NCI-H446 treated with DMSO at 0.1 percent for 48 hours (cell line): Measurements from ENCODE around the gene BOLA1.
"Not testable (repeated sequence)": the region's sequence is repeated elsewhere in the genome, so short reads cannot be mapped to it uniquely, and the experiment has no call there.

Experiments
- DNase-seq: peaks from one replicate; lab custom pipeline; 2025; lab: John Stamatoyannopoulos, UW

Gene BOLA1

GRCh38 chr1:149887196-149887455 lies 12.2 kb upstream of the BOLA1 start:
- not testable (repeated sequence) for DNase-seq

- DNase-seq: peak; percentile 99
Measured at GRCh38 chr1:149887456-149888246, 11.7 kb upstream of the BOLA1 start.

- DNase-seq: no peak
Measured at GRCh38 chr1:149888247-149888998, 10.9 kb upstream of the BOLA1 start.

DNA sequence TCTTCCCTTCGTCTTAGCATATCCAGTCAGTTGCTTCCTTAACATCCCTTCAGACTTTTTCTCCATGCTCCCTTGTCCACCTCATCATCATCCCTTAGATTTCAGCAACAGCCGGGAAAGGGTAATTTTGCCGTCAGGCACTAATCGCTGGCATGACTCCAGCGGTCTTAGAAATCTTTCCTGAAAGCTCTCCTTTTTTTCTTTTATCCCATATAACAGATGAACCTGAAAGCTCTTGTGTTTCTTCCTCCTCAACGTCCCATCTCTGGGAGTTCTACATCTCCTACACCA lies 10.4 kb upstream of the BOLA1 start:
- DNase-seq: peak; percentile 31

- no peak for DNase-seq
Measured at GRCh38 chr1:149896575-149896974, 2.8 kb upstream of the BOLA1 start.

- DNase-seq: no peak
Measured at GRCh38 chr1:149903836-149904491, 4.6 kb downstream of the BOLA1 start.

DNA sequence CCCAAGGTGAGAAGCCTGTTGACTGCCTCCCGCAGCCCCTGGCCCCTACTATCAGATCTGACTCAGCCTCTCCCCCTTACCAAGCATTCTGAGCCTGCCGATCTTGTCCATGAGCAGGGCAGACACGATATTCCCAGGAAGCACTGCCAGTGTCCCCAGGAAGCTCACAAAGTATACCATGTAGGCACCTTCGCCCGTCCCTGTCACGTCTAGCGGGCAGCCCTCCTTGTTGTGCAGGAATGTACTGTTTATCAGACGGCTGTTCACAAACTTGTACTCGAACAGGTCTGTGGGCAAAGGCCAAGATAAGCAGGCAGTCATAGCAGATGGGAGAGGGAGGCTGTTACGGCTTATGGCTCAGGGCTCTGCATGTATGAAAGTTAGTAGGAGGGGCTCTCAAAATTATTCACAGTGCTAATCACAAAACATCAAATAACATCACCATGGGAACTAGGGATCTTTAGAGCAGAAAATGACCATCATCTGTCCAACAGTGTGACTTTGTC lies 7.3 kb downstream of the BOLA1 start:
- DNase-seq: no peak

DNA sequence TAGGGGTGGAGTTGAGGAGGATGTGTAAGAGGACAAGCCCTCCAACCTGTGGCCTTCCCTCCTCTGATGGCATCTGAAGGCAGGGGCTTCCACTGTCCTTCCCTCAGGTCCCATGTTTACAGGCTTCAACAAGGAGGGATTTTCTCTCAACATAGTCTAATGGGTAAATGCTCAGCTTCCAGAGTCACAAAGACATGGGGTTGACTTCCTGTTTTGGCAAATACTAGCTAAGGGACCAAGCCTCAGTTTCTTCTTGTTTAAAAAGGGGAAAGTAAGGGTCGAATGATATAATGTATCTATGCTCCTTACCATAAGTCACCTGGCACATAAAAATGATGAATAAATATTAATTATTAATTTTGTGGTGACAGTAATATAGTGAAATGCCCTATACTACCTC lies 15.2 kb downstream of the BOLA1 start:
- DNase-seq: no peak

DNA sequence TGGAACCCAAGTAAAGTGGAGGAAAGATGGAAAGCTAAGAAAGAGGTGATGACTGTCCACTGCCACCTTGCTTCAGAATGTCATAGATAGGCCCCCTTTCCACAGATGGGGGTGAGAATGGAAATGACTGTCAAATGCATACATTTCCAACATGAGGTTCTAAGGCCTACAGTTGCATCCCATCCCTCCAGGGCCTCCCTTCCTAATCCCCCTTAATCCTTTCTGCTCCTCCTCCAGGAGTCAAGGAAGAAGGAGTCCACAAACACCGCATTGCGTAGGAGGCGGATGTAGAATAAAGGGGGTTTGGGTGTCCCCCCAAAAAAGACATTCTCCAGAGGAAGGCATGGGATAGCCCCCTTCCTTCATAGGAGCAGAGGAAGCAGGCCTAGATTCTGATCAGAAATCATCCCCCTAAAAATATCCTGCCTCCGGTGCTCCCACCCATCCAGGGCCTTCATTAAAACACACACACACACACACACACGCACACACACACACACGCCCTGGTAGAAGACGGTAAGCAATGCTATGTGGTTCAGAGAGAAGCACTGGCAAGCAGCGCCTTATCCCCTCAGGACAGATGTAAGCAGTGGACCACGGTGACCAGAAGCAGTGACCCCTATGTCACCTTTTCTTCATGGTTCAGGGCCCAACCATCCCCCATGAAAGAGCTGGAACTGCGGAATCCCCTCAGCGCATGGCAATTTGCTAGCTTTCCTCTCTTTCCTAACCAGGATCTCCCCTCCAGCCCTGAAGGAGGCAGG lies 16.2 kb downstream of the BOLA1 start:
- no peak for DNase-seq

DNA sequence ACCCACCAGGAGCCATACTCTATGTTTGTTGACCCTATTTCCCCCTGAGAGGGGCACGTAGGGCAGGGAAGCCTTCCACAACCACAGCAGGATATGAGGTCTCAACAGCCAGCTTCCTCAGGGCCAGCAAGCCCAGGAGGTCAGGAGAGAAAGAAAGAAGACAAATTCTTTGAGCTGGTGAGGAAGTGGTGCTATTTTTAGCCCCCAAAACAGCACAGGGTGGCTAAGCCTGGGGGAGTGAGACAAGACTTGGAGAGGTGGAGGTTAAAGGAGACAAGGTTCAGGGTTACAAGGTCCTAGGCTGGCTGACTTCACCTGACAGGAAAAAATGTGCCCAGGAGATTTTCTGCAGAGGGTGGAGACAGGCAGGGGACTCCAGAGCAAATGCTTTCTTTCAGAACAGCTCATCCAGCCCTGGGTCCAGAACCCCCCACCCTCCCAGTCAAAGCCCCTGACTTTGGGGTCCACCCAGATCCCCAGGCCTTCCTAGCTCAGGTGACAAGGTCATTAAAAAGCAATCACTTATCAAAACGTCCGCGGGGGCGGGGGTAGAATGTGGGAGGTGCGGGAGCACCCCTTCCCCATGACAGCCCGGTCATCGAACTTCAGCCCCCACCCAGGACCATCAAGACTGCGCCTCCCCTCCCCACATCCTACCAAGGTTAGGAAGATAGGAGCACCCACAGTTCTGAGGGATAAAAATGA lies 17.0 kb downstream of the BOLA1 start:
- no peak for DNase-seq

- DNase-seq: no peak
Measured at GRCh38 chr1:149916898-149917252, 17.5 kb downstream of the BOLA1 start.

DNA sequence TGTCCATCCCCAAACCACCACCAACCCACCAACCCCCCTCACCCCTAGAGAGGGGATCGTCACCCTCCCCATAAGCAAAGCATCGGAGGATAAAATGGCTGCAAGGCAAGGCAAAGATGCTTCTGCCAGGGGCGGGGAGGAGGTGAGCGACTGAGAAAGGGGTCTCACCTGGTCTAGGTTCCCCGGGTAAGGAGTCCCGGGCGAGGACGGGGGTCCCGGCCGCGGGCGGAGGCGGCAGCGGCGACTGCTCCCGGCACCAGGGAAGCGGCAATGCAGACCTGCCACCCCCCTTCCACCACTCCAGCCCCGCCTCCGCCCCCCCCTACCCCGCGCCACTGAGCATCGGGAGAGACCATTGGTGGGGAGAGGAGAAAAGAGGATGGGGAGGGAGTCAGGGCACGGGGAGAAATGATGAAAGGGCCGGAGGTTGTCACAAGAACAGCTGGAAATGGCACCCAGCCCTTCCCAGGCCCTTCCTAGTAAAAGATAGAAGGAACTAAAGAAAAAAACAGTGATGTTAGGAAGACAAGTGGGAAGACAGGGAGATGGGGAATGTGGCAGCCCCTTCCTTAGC lies 18.3 kb downstream of the BOLA1 start, which contains the start of gene SV2A:
Gene SV2A, minus strand, starts transcription at position 274 of the 574 bp plus-strand sequence. CDS start 4,004 bp downstream, outside the sequence.
- DNase-seq: peak; percentile 26

GRCh38 chr1:149923626-149924025 lies 24.3 kb downstream of the BOLA1 start:
- no peak for DNase-seq

GRCh38 chr1:149925345-149925744 lies 26.0 kb downstream of the BOLA1 start:
- DNase-seq: no peak

DNA sequence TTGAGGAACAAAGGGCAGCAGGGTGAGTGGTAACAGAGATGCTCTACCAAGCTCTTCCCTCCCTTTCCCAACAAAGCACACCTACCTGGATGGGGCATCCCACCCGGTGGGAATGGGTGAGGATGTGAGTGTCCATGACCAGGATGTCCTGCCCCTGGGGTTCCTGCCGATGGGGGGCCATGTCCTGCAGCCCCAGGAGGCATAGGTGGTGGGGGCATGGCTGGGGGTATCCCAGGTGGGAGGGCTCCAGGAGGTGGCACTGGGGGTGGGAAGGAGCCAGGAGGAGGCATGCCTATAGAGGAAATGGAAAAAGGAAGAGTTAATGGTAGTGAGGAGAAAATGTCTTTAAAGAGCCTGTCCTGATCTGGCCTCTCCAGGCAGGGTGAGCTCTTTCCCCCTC lies 26.4 kb downstream of the BOLA1 start:
- no peak for DNase-seq

DNA sequence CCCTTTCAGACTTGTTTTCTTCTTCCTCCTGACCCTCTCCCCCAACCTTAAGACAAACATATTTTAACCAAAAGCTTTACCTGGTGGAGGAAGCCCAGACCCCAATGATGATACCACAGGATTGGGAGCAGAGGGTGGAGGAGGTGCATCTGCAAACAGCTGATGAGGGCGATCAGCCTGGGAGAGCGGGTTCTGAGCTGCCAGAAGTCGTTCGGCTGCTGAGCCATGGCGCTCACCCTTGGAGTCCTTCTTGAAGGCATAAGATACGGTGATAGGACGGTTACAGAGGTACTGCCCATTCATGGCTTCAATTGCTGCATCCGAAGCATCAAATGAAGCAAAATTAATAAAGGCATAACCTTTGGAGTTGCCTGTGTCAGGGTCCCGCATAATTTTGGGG lies 26.9 kb downstream of the BOLA1 start:
- no peak for DNase-seq

GRCh38 chr1:149927056-149927562 lies 27.7 kb downstream of the BOLA1 start:
- DNase-seq: no peak

DNA sequence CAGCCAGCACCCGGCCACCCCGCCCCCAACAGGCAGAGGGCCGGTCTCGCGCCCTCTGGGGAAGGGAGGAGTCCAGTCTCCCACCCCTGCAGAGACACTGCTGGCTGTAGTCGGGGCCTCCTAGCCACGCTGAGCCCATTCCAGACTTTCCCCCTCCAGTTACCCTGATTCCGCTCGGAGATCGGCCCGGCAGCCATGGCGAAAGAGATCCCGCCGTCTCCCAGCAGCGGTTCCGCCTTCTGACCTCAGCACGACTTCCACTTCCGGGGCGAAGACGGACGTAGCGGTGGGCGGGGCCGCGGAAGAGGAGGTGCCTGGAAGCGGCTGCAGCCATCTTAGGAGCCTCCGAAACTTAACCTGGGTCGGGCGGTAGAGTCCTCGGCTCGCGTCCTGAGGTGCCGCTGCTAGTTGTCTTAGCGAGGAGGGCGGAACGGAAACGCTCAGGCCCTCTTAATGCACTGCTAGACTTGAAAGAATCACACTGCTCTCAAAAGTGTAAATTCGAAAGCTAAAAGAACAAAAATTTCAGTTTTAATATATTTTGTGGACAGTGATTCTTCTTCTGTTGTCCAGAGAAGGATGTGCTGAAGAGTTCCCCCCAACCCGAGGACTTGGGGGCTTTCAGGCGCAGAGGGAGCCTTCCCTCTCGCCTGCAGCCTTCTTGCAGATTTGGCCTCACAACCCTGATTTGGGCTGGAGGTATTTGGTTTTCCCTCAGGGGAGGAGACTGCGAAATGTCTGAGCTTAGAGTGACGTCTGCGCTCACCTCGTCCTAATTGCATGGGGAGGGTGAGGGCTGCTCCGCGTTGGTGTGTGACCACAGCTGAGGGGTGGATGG lies 28.4 kb downstream of the BOLA1 start, which contains the start of gene SF3B4:
Gene SF3B4, minus strand, starts transcription at position 241 of the 838 bp plus-strand sequence. Its CDS starts 44 bp downstream, at position 197.
- DNase-seq: peak; percentile 92

GRCh38 chr1:149928401-149928724 lies 29.0 kb downstream of the BOLA1 start:
- DNase-seq: no peak

DNA sequence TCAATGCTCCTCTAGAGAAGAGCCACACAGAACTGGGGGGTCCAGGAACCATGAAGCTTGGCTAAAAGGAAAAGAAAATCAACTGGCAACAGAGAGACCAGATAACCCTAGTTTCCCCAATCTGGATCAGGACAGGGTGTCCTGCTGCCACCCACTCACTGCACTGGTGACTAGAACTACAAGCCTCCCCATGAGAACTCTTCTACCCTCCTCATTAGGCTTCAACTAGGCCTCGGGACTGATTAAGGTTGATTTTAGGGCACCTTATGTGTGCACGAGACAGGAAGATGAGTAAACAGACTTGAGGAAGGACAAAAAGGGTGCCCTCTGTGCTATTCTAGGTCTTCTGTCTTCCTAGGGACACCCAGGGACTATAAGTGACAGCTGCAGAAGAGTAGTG lies 30.5 kb downstream of the BOLA1 start:
- no peak for DNase-seq
